BE2C (cell line): ENCODE results near the gene TEX14.
"Not testable (repeated sequence)": the region's sequence is repeated elsewhere in the genome, so short reads cannot be mapped to it uniquely, and the experiment has no call there.

Source experiments
- DNase-seq: peaks from one replicate; pipeline ENCODE4 v3.0.0-alpha.2; 2020
- H3K27me3 ChIP-seq: fragments of 250-450 bp; sonication (Bioruptor Pico); 2 replicates; pipeline ENCODE4 v1.5.1; 2020; ENCODE audit warnings: mild to moderate bottlenecking
- H3K36me3 ChIP-seq: fragments of 250-450 bp; sonication (Bioruptor Pico); 2 replicates; pipeline ENCODE4 v1.5.1; 2020; ENCODE audit warnings: mild to moderate bottlenecking
- H3K4me1 ChIP-seq: fragments of 250-450 bp; sonication (Bioruptor Pico); 2 replicates; pipeline ENCODE4 v1.5.1; 2020
- H3K4me3 ChIP-seq: 2 replicates; pipeline ENCODE4 v1.5.1; 2011; ENCODE audit warnings: low read depth, low read length
- H3K9me3 ChIP-seq: fragments of 250-450 bp; sonication (Bioruptor Pico); 2 replicates; pipeline ENCODE4 v1.5.1; 2020
- TF ChIP-seq, protein P1 (sequence below): IDR thresholded peaks from 2 replicates; pipeline ENCODE4 v1.5.1; 2012; ENCODE audit warnings: mild to moderate bottlenecking, low read depth, low read length

Gene TEX14

DNA sequence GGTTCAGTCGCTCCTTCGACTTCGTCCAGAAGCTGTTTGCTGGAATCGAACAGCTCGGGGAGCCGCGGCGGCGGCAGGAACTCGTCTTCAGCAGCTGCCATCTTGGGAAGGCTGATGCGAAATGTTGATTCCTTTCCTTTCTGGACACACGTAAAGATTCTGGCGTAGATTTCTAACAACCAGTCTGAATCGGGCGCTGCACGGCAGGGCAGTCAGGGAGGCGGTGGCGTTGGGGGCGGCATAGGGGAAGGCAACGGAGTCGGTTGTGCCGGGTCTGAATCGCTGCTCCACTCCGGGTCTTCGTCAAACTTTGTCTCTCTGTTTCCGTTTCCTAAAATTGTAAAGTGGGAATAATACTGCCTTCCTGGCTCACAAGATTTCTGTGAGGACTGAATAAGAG lies 30.3 kb downstream of the TEX14 start:
- no peak overlapping the region for H3K4me3 ChIP-seq
- H3K4me1 ChIP-seq = no peaks in the 10 kb centered on the region
- TF ChIP-seq, protein P1, sequence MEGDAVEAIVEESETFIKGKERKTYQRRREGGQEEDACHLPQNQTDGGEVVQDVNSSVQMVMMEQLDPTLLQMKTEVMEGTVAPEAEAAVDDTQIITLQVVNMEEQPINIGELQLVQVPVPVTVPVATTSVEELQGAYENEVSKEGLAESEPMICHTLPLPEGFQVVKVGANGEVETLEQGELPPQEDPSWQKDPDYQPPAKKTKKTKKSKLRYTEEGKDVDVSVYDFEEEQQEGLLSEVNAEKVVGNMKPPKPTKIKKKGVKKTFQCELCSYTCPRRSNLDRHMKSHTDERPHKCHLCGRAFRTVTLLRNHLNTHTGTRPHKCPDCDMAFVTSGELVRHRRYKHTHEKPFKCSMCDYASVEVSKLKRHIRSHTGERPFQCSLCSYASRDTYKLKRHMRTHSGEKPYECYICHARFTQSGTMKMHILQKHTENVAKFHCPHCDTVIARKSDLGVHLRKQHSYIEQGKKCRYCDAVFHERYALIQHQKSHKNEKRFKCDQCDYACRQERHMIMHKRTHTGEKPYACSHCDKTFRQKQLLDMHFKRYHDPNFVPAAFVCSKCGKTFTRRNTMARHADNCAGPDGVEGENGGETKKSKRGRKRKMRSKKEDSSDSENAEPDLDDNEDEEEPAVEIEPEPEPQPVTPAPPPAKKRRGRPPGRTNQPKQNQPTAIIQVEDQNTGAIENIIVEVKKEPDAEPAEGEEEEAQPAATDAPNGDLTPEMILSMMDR = no peak
- no peaks in the 10 kb centered on the region for H3K9me3 ChIP-seq
- no peak for DNase-seq
- no peaks in the 10 kb centered on the region for H3K36me3 ChIP-seq
- H3K27me3 ChIP-seq = no peaks in the 10 kb centered on the region

DNA sequence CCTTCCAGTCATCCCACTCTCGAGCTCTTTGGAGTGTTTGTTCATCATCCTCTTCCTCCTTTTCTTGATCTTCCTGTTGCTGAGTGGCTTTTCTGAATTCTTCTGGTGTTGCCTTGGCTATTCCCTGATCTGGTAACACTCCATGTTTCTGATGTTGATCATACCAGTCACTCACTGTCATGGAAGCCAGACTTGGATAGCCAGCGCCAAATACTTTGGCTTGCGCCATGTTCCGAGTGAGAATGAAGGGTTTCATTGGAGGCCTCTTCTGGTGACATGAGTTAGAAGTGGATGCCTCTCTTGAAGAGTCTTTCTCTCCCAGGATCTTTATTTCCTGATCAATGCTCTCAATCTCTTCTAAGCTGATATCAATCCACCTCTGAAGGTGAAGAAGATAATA lies 31.2 kb downstream of the TEX14 start:
- TF ChIP-seq, protein P1 = no peak
- Histone ChIP-seq H3K9me3 (no peaks in the 10 kb centered on the region), H3K4me3 (no peak overlapping the region), H3K36me3 (no peaks in the 10 kb centered on the region), H3K27me3 (no peaks in the 10 kb centered on the region), H3K4me1 (no peaks in the 10 kb centered on the region)
- DNase-seq = no peak

DNA sequence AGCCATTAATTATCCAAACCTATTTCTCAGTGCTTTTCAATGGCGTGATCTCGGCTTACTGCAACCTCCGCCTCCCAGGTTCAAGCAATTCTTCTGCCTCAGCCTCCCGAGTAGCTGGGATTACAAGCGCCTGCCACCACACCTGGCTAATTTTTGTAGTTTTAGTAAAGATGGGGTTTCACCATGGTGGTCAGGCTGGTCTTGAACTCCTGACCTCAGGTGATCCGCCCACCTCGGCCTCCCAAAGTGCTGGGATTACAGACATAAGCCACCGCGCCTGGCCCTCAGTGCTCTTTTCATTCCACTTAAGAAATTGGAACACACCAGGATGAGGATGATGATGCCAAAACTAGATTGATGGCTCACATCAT lies 32.1 kb downstream of the TEX14 start:
- H3K36me3 ChIP-seq, H3K9me3 ChIP-seq, H3K4me1 ChIP-seq, DNase-seq, H3K27me3 ChIP-seq: not testable (repeated sequence)
- H3K4me3 ChIP-seq = peak overlapping the region; percentile 69

DNA sequence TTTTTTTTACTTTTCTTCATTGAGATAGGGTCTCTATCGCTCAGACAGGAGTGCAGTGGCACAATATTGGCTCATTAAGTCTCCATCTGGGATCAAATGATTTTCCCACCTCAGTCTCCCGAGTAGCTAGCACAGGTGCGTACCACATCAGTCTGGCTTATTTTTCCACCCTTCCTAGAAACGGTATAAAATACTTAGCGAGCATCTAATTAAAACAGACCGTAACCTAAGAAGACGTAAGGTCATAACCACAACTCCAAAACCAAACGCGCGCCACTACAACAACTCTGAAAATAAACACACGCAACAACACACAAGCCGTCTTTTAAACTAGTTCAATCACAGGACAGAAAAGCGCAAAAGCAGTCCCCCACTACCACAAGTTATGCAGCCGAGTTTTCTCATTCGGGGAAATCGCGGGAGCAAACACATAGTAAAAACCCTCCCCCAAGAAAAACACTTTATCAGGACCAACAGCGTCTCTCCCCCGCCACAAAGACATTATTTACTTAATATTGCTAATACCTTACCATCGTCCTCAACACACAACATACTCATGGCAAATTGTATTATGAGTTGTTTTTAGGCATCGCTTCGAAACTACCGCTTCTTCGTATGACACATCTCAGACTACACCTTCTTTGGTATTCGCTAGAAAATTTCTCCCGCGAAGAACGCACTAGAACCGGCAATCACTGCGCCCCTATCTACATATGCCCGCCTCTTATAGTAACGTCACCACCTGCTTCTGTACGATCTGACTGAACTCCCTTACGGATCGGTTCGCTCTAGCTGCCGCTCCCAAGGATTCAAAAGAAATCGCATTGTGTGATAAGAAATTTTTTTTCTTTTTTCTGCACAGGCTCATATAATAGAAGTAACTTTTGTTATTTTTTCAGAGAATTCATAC lies 32.8 kb downstream of the TEX14 start:
- DNase-seq = peak; percentile 84
- no peaks in the 10 kb centered on the region for H3K36me3 ChIP-seq
- no peaks in the 10 kb centered on the region for H3K9me3 ChIP-seq
- TF ChIP-seq, protein P1 = no peak
- peak overlapping the region; percentile 69 for H3K4me3 ChIP-seq
- H3K27me3 ChIP-seq = no peaks in the 10 kb centered on the region
- H3K4me1 ChIP-seq = no peaks in the 10 kb centered on the region

DNA sequence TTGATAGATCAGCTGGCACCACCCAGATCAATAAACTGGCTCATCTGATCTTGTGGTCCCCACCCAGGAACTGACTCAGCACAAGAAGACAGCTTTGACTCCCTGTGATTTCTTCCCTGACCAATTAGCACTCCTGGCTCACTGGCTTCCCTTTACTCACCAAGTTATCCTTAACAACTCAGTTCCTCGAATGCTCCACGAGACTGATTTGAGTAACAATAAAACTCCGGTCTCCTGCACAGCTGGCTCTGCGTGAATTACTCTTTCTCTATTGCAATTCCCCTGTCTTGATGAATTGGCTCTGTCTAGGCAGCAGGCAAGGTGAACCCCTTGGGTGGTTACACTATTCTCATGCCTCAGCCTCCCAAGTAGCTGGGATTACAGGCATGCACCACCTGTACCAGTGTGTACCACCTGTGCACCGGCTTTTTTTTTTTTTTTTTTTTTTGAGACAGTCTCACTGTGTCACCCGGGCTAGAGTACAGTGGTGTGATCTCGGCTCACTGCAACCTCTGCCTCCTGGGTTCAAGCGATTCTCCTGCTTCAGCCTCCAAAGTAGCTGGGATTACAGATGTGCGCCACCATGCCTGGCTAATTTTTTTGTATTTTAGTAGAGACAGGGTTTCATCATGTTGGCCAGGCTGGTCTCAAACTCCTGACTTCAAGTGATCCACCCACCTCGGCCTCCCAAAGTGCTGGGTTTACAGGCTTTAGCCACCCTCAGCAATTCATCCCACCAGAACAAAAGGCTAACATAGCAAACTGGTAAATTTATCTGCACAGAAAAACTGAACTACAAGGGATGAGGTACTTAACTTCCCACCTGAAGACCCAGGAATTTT lies 33.7 kb downstream of the TEX14 start:
- H3K9me3 ChIP-seq, H3K27me3 ChIP-seq, DNase-seq, H3K4me1 ChIP-seq, H3K36me3 ChIP-seq: not testable (repeated sequence)
- H3K4me3 ChIP-seq = peak overlapping the region; percentile 69

DNA sequence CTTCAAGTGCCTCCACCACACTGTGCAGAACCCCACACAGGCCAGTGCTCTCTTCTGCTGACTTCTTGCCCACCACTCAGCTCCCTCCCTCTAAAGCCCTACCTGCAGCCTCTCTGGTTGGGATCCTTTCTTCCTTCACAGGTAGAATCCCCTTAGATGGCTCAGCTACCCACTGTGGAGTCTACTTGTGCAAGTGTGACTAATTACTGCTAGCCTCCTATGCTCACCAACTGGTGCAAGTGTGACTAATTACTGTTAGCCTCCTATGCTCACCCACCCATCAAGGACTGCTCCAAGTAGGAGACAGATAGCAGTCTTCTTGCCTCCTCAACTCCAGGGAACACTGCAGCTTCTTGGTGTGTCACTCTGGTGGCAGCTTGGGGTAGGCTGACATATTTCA lies 43.6 kb downstream of the TEX14 start:
- Histone ChIP-seq H3K36me3 (no peaks in the 10 kb centered on the region), H3K9me3 (no peaks in the 10 kb centered on the region), H3K27me3 (no peaks in the 10 kb centered on the region), H3K4me1 (no peaks in the 10 kb centered on the region), H3K4me3 (no peak overlapping the region)
- TF ChIP-seq, protein P1 = no peak
- no peak for DNase-seq

DNA sequence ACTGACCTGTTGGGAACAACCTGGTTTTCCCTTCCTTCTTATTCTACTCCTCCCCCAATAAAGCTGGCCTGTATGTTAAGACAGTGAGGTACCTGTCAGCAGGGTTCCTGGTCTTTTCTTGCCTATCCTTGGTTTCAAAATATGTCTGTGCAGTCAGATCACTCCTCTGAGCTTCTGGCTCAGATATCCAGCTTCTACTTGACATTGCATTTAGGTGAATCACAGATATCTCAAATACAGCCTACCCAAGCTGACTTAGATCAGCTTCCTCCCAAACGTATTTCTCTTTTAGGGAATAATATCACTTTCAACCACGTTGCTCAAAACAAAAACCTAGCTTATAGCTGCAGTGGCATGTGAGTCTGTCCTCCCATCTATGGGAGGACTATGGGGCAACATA lies 48.7 kb downstream of the TEX14 start:
- DNase-seq = no peak
- Histone ChIP-seq H3K36me3 (no peaks in the 10 kb centered on the region), H3K4me1 (no peaks in the 10 kb centered on the region), H3K9me3 (no peaks in the 10 kb centered on the region), H3K4me3 (no peak overlapping the region), H3K27me3 (no peaks in the 10 kb centered on the region)
- TF ChIP-seq, protein P1 = no peak
